HG03457 (cell line): ENCODE results near the gene CLMN.
"Not testable (repeated sequence)": the region's sequence is repeated elsewhere in the genome, so short reads cannot be mapped to it uniquely, and the experiment has no call there.

Experiments
- ATAC-seq: cut with Tn5 transposase; IDR thresholded peaks from one replicate; pipeline ENCODE4 v1.9.1; 2021; ENCODE audit warnings: moderate number of reproducible peaks; ENCODE audit not compliant: unreplicated experiment

CLMN gene

DNA sequence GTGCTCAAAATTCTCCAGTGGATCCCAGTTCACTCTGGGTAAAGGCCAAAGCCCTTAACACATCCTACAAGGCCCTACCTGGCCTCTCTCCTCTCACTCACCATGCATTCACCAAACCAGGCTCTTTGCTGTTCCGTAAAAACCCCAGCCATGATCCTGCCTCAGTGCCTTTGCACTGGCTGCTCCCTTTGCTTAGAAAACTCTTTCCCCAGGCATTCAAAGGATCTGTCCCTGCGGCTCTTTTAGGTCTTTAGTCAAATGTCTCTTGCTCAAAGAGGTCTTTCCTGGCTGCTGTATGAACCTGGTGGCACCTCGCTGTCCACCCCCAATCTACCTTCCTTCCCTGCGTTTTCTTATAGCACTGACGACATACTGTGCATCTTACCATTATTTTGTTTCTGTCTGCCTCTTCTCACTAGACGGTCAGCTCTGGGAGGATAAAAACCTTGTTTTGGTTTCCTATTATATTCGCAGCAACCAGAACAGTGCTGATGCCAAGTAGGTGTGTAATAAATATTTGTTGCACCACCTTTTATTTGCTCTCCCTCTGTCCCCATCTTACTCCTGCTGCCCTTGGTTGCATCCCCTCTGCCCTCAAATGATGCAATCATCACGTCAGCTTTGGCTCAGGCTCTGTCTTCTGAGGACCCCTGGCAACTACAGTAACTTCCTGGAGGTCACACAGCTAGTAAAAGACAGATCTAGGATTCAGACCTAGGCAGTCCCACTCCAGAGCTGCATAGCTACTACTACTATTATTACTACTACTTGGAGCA is 138.6 kb downstream of the CLMN start:
- ATAC-seq, result no peak

DNA sequence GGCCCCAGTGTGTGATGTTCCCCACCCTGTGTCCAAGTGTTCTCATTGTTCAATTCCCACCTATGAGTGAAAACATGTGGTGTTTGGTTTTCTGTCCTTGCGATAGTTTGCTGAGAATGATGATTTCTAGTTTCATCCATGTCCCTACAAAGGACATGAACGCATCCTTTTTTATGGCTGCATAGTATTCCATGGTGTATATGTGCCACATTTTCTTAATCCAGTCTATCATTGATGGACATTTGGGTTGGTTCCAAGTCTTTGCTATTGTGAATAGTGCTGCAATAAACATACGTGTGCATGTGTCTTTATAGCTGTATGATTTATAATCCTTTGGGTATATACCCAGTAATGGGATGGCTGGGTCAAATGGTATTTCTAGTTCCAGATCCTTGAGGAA is 144.0 kb downstream of the CLMN start:
- not testable (repeated sequence) for ATAC-seq

DNA sequence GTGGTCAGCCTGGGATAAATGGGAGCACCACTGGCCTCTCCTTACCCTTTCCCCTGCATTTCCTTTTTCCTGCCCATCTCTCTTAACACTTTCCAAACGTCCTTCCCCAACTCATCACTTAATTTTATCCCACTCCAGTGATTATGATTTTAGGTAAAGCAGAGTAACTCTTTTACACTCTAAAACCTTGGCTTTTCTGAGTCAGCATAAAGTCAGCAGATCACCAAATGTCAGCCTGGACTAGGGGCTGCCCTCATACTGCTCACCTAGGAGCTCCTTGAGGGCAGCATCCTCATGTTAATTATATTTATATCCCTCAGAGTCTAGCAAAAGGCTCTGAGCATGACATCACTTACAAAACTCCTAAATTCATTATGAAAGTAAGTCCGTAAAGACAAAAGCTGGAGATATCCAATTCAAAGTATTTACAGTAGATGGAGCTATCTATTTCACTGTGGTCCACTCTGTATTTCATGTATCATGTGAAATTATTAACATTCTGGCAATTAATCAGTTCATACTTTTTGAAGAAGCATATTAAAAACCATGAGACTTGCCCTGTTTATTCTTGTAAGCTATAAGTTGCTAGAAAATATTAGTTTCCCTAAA is 145.4 kb downstream of the CLMN start:
- ATAC-seq, result no peak

DNA sequence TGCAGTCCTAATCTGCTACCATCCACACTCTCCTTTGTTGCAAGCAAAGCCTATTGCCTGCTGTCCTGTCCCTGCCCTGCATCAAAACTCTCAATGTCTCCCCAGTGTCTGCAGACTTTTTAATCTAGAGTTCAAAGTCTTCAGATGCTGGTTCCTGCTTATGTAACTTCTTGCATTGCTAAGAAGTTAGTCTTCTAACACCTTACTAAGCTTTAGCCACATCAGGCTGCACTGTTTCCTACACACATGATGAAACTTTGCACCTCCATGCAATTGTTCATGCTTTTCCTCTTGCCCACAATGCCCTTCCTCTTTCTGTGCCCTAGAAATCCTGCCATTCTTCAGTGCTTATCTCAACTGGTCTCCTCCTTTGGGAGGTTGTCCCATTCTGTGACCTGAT is 146.2 kb downstream of the CLMN start:
- ATAC-seq, result no peak

DNA sequence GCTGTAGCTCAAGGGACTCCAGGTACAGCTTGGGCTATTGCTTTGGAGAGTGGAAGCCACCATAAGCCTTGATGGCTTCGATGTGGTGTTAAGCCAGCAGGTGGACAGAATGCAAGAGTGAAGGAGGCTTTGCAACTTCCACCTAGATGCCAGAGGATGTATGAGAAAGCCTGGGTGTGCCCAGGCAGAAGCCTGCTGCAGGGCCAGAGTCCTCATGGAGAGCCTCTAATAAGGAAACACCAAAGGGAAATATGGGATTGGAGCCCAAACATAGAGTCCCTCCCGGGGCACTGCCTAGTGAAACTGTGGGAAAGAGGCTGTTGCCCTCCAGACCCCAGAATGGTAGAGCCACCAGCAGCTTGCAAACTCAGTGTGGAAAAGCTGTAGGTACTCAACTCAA is 152.5 kb downstream of the CLMN start:
- no peak for ATAC-seq

DNA sequence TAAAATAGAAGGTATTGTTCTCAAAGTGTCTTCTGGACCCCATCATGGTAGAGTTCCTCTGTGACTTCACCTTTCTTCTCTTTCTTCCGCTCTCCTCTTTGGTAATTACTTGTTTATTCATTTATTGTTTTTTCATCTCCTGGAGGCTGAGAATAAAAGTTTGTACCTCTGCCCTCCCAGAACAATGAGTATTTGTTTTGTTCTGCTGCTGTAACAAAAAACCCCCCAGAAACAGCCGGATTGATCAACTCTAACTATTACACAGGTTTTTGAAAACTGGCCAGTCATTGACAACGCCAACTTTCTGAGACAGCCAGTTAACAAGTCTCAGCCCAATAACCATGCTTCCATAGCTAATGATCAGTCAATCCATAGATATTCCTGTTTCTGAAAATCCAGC is 154.2 kb downstream of the CLMN start:
- no peak for ATAC-seq

DNA sequence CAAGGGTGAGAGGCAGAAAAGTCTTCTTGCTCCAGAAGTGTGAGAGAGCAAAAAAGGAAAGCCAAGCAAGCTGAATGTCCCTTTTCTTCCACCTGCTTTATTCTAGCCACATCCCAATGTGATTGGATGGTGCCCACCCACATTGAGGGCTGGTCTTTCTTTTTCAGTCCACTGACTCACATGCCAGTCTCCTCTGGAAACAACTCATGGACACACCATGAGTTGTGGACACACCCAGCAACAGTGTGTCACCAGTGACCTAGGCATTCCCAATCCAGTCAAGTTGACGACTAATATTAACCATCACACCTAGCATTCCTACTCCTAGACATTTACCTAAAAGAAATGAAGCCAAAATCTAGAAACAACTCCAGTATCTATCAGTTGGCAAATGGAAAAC is 155.2 kb downstream of the CLMN start:
- ATAC-seq, result no peak

DNA sequence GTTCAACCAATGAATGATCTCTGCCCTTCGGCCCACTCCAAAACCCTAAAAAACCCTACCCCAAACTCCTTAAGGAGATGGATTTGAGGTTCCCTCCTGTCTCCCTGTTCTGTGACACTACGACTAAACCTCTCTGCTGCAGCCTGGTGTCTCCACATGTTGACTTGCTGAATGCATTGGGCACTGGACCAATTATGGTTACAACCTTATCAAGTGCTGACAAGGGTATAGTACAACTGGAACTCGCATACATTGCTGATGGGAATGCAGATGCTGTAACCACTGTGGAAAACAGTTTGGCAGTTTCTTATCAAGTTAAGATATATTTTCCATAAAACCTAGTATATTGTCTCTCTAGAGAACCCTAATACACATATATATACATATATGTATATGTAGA is 156.0 kb downstream of the CLMN start:
- no peak for ATAC-seq

DNA sequence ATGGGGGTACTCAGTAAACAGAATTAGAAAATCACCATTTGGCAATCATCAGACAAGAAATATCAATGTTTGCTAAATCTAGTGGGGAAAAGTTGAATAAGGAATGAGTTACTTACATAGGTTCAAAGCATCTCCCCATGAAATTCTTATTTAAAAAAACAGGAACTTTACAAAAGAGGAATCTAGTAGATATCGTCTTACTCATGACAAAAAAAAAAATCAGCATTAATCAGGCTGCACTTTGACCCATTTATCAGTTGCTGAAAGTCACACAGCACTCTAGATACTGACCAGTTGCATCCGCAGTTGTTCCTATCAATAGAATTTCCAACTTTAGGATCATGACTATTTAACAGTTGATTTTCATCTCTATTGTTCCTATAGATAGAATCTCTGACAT is 156.6 kb downstream of the CLMN start:
- ATAC-seq, result no peak

DNA sequence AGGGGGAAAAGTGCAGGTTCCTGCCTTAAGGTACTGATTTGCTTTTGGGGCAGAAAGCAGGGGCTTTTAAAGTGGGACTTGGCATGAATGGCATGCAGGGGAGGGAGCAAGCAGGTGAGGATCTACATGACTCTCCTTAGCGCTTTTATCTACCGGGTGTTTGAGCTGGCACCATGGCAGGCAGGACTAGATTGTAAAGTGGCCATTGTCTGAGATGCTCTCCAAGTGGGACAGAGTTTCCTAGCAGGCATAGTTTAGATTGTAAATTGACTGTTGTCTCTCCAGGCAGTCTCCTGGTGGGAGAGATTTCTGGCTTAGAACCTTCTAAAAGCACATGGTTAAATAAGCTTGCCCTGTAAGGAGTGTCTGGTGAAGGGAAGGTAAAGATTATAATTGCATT is 157.1 kb downstream of the CLMN start:
- no peak for ATAC-seq

DNA sequence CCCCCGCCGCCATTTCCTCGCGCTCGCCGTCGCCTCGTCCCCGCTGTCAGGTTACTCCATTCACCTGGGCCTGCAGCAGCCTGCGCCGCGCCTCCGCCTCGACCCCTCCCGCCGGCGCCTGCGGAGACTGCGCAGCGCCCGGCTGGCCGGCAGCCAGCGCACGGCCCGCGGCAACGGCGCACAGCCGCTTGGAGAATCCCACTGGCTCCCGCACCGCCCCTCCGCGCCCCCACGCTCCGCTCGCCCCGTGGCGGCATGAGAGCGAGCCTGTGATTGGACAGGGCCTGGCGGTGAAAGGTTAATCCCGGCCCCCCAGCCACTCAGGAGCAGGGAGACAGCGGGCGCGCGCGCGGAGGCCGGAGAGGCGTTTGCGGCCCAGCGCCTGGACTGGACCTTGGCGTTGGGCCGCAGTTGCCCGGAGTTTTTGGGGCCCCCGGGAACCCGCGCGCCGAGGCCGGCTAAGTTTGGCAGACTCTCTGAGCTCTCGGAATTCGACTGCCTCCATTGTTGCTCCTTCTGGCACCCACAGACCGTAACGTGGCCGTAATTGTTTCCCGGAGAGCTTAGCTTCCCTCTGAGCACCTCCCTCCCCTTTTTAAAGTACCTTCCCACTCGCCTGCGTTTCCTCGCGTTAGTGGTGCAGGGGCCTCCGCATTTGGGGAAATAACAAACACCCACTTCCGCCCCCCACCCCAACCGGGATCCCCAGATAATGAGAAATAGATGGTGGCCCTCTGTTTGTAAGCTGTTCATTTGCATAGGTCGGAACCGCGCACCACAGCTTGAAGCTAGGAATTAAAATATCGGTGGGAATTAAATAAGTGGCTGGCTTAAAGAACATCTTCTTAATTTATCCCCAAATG is 162.2 kb downstream of the CLMN start, which contains the start of gene DICER1:
TSS of gene DICER1 (minus strand) at position 203 of the 863 bp plus-strand sequence. CDS start 24,071 bp downstream, outside the sequence.
- ATAC-seq, result peak; percentile 66

DNA sequence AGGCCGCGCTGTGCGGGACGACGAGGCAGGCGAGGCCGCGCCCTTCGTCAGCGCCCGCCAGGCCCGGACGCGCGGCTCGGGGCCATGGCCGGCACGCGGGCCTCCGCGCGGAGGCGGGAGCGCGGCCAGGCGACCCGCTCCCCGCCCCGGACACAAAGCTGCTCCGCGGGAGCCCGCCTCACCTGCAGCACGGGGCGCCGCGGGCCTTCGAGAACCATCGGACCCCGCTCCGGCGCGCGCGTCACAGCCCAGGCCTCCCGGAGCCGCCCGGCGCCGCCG is 162.7 kb downstream of the CLMN start:
- ATAC-seq, result peak; percentile 26

DNA sequence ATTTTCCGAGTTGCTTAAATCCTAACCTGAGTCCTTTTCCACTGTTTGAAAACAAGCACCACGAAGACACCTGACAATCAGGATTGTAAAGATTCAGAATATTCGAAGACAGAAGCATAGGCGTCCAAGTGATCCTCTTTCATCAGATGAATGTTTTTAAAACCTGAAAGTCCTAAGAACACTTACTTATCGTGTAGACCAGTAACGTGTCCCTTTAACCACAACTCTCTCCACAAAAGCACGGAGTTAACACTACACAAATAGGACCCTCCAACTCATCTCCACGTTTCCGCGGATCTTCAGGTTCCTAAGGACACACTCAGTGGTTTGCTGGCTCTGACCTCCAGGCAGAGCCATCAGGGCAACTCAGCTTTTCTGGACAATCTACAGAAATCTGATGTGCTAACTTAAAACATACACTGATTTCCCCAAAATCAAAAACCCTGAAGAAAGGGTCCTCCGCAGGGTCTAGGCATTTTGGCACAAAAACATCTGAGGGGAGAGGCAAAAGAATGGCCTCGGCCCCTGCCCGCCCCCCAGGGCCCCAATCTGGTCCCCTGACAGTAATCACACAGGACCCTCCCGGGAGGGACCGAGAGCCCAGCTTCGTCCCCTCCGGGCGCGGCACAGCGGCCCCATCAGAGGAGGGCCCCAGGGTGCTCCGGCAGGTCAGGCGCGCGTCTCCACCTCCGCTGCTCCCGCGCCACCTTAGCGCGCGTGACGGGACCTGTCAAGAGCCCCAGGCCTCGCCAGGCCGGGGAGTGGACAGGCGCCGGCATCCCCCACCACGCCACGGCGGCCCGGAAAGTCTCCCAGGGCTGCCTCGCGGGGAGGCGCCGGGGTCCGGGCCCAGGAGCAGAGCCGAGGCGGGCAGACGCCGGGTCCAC is 163.3 kb downstream of the CLMN start:
- ATAC-seq, result peak; percentile 21

DNA sequence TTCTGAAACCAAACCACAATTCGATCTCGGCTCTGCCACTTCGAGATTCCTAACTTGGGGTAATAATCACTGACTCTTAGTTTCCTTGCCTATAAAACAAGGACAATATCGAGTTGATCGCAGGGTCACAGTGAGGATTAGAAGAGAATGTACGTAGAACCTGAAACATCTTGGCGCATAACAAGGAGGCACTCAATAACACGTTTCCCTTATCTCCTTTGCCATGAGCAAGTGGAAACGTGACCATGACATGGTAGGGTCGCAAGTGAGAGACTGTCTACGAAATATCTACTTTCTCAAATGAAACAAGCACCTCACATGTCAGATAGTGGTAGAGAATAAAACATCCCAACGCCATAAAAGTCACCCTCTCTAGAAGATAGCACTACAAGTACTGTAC is 164.7 kb downstream of the CLMN start:
- ATAC-seq, result no peak

DNA sequence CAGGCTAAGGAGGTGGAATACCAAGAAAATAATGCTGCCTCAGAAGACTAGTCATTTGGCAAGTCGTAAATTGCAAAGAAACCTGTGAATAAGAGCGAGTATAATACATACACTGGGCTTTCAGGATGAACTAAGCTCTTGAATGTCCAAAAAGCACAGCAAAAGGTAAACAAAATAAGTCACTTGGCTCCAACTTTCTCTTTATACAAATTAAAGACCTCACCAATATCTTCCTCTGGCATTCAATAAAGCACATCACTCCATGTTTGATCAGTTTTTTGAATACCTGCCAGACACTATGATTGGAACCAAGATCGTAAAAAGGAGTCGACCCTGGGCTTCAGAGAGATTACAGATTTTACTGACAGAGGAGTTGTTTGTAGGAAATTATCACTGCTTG is 165.8 kb downstream of the CLMN start:
- ATAC-seq, result no peak

DNA sequence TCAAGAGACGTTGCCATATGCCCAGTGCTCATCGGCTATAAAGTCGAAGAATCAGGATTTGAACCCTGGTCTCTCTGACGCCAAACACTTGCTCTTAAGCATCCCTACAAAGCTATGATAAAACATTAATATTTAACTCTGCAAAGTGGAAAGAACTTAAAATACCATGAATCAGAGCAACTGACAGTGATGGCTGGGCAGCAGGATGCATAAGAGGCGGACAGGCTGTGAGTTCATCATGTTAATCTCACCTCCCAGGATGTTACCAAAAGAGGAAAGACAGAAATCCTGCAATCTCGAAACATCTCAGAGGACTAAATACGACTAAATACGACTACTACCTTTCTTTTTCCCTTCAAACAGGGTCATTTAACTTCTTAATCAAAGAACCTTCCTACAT is 168.1 kb downstream of the CLMN start:
- ATAC-seq, result no peak

DNA sequence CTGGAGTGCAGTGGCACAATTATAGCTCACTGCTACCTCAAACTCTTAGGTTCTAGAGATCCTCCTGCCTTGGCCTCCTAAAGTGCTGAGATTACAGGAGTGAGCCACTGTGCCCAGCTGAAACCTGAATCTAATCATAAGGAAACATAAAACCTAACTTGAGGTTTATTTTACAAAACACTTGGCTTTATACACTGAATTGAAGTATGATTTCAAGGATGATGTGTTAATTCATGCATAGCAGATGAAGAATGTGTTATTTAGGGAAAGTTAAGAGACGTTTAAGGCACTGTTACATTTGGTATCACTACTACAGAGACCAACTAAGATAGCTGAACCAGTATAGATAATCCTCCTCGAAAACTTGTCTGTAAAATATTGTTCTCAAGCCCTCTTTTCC is 168.8 kb downstream of the CLMN start:
- no peak for ATAC-seq

DNA sequence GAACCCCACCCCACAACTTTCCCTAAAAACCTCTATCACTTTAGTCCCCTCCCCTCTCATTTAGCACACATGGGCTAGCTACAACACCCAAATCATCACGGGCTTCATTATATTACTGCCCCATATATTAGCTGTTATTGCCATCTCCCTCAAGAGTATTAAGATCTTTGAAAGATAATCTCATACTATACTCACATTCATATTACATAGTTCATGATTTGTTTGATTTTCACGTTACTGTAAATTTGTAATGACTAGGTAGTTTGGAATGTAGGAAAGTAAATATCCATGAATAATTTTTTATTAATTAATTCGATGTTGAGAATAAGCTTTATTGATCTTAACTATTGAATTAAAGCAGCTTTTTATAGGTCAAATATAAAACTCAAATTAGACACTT is 170.3 kb downstream of the CLMN start:
- ATAC-seq, result no peak

DNA sequence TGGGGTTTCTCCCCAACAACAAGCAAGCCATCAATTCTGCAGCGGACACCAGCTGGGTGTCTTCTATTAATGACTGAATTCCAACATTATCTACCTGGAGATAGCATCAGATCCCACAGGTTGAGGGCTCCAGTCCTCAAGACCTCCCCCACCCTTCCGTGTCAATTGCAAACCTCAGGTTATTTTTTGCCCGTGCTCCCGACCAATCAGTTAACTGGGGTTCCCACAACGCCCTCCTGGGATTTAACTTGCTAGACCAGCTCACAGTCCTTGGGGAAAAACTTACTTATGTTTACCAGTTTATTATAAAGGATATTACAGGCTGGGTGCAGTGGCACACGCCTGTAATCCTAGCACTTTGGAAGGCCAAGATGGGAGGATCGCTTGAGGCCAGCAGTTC is 172.1 kb downstream of the CLMN start:
- ATAC-seq, result no peak

DNA sequence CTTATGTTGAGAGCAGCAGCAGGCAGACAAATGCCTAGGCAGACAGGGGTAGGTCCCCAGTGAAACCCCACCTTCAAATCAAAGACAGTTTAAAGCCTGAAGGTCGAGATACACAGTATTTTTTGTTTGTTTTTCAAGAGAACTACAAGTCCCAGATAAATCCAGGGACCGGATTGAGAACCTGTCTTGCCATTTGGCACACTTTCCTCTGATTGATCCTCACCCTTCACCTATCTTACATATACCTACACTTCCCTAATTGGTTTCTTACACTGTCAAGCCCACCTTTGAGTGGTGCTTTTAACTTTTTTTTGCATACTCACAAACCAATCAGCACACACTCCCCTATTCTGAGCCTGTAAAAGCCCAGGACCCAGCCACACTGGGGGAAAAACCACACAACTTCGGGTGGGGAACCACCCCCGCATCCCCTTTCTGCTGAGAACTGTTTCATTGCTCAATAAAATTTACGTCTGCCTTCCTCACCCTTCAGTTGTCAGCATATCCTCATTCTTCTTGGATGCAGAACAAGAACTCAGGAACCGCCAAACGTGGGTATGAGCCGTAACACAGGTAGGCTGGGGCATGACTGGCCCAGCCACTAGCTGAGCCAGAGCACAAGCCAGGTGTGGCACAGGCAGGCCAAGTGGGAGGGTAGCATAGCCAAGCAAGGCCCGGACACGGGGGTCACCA is 173.5 kb downstream of the CLMN start:
- no peak for ATAC-seq
